Gastrocnemius medialis (tissue), 4 donors: Measurements from ENCODE around the gene DDIT4.

ENCODE experiments used
- CTCF ChIP-seq, 5 experiments: fragments of 450-650 bp in 3 of 5; fragments of 200-600 bp in 2 of 5; sonication (generic) in 2 of 5; IDR thresholded peaks in 4 of 5; conservative IDR thresholded peaks in 1 of 5; 1 replicate in 4 of 5; 2 replicates in 1 of 5; pipeline ENCODE4 v1.5.1; 2016 to 2019; ENCODE audit warnings: antibody characterized with exemption in 5 of 5, mild to moderate bottlenecking in 3 of 5, moderate library complexity in 3 of 5
- POLR2A ChIP-seq, 2 donors: fragments of 450-650 bp; IDR thresholded peaks; one replicate each; pipeline ENCODE4 v1.6.1; 2017; ENCODE audit warnings: antibody characterized with exemption in 2 of 2, mild to moderate bottlenecking in 2 of 2, moderate library complexity in 2 of 2

- TF ChIP-seq CTCF (IDR thresholded peaks at IDR 0.05 in 4 of 5, conservative IDR thresholded peaks at IDR 0.05 in 1 of 5) = no peak
- TF ChIP-seq POLR2A (IDR thresholded peaks at IDR 0.05) = no peak
Measured at GRCh38 chr10:72314263-72314662, 40.5 kb downstream of the DDIT4 start.
